Measurements from ENCODE around the gene ZNF275. TPM values are rescaled to one million over a fixed set of nuclear protein-coding genes. Genes with fewer than 3 reads are reported as not detected.

The ZNF275 gene
- total and polyA plus RNA-seq, 4 donors, result 6.2 to 13.9 (median 8.6) TPM

DNA sequence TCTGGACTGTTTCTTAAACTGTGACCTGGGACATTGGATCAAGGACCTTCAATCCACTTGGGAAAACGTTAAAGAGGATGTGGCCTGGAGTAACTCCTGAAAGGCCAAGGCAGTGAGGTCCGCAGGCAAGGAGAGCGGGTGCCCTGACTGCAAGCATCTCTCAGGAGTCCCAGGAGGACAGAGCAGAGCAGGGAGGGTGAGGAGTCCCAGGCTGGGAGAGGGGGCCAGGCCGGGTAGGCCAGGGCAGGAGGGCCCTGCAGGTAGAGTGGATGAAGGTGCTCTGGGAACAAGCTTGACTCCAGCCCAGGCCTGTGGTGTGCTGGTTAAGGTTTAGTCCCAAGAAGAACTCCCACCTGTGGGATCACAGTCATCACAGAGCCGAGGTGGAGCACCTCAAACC, 53.4 kb downstream of the ZNF275 start:
- H3K36me3 ChIP-seq (ENCODE audit: control insufficient read depth in 4 of 4, insufficient read depth in 3 of 4, low read depth in 1 of 4, low read length in 3 of 4), result no peaks in the 10 kb centered on the region
- no peak overlapping the region for H3K4me3 ChIP-seq (ENCODE audit: low read depth in 1 of 3, low read length in 3 of 3)
- WGBS, result 84% methylated on average over 5 of the region's 5 CpGs
- no peak for DNase-seq (ENCODE audit: low spot score)
- no peaks in the 10 kb centered on the region for H3K27me3 ChIP-seq (ENCODE audit: control insufficient read depth in 4 of 4, insufficient read depth in 4 of 4, low read length in 3 of 4)
- no peak overlapping the region for H3K27ac ChIP-seq (ENCODE audit: low read depth in 1 of 2, low read length in 2 of 2)
- H3K9me3 ChIP-seq (ENCODE audit: control insufficient read depth in 4 of 4, low read length in 3 of 4), result no peaks in the 10 kb centered on the region
- H3K9ac ChIP-seq (ENCODE audit: low read depth in 1 of 2, low read length in 2 of 2), result no peak overlapping the region
- no peaks in the 10 kb centered on the region for H3K4me1 ChIP-seq (ENCODE audit: control insufficient read depth in 4 of 4, insufficient read depth in 4 of 4, low read length in 3 of 4)
- TF ChIP-seq REST (IDR thresholded peaks at IDR 0.05), result no peak
- no peak for TF ChIP-seq TAF1 (conservative IDR thresholded peaks at IDR 0.05)
- no peak for TF ChIP-seq SP1 (IDR thresholded peaks at IDR 0.05)

GRCh38 chrX:153387987-153388721, 54.2 kb downstream of the ZNF275 start:
- Histone ChIP-seq H3K27me3 (ENCODE audit: control insufficient read depth in 4 of 4, insufficient read depth in 4 of 4, low read length in 3 of 4) (no peaks in the 10 kb centered on the region), H3K4me3 (ENCODE audit: low read depth in 1 of 3, low read length in 3 of 3) (no peak overlapping the region), H3K36me3 (ENCODE audit: control insufficient read depth in 4 of 4, insufficient read depth in 3 of 4, low read depth in 1 of 4, low read length in 3 of 4) (no peaks in the 10 kb centered on the region), H3K27ac (ENCODE audit: low read depth in 1 of 2, low read length in 2 of 2) (no peak overlapping the region), H3K4me1 (ENCODE audit: control insufficient read depth in 4 of 4, insufficient read depth in 4 of 4, low read length in 3 of 4) (no peaks in the 10 kb centered on the region), H3K9ac (ENCODE audit: low read depth in 1 of 2, low read length in 2 of 2) (no peak overlapping the region), H3K9me3 (ENCODE audit: control insufficient read depth in 4 of 4, low read length in 3 of 4) (no peaks in the 10 kb centered on the region)
- WGBS, result 89% methylated on average over 10 of the region's 10 CpGs
- TF ChIP-seq GABPA (IDR thresholded peaks at IDR 0.05 in 1 of 2, conservative IDR thresholded peaks at IDR 0.05 in 1 of 2) (no peak), EGR1 (IDR thresholded peaks at IDR 0.05; ENCODE audit: low read depth in 2 of 2) (no peak), RAD21 (IDR thresholded peaks at IDR 0.05) (no peak), FOXA2 (IDR thresholded peaks at IDR 0.05) (no peak), NR2F2 (IDR thresholded peaks at IDR 0.05) (no peak), TAF1 (conservative IDR thresholded peaks at IDR 0.05) (no peak), HNF4G (IDR thresholded peaks at IDR 0.05) (no peak), RXRA (IDR thresholded peaks at IDR 0.05) (no peak), JUND (IDR thresholded peaks at IDR 0.05) (no peak), HNF4A (conservative IDR thresholded peaks at IDR 0.05) (no peak), SP1 (IDR thresholded peaks at IDR 0.05) (no peak), YY1 (IDR thresholded peaks at IDR 0.05) (no peak)
- TF ChIP-seq, protein P1, sequence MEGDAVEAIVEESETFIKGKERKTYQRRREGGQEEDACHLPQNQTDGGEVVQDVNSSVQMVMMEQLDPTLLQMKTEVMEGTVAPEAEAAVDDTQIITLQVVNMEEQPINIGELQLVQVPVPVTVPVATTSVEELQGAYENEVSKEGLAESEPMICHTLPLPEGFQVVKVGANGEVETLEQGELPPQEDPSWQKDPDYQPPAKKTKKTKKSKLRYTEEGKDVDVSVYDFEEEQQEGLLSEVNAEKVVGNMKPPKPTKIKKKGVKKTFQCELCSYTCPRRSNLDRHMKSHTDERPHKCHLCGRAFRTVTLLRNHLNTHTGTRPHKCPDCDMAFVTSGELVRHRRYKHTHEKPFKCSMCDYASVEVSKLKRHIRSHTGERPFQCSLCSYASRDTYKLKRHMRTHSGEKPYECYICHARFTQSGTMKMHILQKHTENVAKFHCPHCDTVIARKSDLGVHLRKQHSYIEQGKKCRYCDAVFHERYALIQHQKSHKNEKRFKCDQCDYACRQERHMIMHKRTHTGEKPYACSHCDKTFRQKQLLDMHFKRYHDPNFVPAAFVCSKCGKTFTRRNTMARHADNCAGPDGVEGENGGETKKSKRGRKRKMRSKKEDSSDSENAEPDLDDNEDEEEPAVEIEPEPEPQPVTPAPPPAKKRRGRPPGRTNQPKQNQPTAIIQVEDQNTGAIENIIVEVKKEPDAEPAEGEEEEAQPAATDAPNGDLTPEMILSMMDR (IDR thresholded peaks at IDR 0.05; ENCODE audit: low read depth, low read length, missing input control), result no peak
- TF ChIP-seq, protein P2, sequence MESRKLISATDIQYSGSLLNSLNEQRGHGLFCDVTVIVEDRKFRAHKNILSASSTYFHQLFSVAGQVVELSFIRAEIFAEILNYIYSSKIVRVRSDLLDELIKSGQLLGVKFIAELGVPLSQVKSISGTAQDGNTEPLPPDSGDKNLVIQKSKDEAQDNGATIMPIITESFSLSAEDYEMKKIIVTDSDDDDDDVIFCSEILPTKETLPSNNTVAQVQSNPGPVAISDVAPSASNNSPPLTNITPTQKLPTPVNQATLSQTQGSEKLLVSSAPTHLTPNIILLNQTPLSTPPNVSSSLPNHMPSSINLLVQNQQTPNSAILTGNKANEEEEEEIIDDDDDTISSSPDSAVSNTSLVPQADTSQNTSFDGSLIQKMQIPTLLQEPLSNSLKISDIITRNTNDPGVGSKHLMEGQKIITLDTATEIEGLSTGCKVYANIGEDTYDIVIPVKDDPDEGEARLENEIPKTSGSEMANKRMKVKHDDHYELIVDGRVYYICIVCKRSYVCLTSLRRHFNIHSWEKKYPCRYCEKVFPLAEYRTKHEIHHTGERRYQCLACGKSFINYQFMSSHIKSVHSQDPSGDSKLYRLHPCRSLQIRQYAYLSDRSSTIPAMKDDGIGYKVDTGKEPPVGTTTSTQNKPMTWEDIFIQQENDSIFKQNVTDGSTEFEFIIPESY (IDR thresholded peaks at IDR 0.05), result no peak
- TF ChIP-seq, protein P3, sequence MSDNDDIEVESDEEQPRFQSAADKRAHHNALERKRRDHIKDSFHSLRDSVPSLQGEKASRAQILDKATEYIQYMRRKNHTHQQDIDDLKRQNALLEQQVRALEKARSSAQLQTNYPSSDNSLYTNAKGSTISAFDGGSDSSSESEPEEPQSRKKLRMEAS (IDR thresholded peaks at IDR 0.05), result no peak
- TF ChIP-seq, protein P4, sequence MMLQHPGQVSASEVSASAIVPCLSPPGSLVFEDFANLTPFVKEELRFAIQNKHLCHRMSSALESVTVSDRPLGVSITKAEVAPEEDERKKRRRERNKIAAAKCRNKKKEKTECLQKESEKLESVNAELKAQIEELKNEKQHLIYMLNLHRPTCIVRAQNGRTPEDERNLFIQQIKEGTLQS (IDR thresholded peaks at IDR 0.05), result no peak
- DNase-seq (ENCODE audit: low spot score), result no peak

Data from liver (tissue), 9 donors.